Keratinocyte (primary cell): Measurements from ENCODE around the gene PTPRN2. TPM values are rescaled to one million over a fixed set of nuclear protein-coding genes. Genes with fewer than 3 reads are reported as not detected.

ENCODE experiments used
- DNase-seq: peaks from one replicate; pipeline ENCODE4 v3.0.0-alpha.2; 2011; ENCODE audit warnings: low read depth, missing footprints, low spot score
- FAIRE-seq: peaks from 2 replicates; lab custom pipeline; 2011; peaks lifted over from hg19 to GRCh38; lab: Jason Lieb, UNC
- H2AFZ ChIP-seq: 2 replicates; pipeline ENCODE4 v1.6.0; 2012; ENCODE audit warnings: low read length, control low read depth, inconsistent platforms; ENCODE audit not compliant: control insufficient read depth
- H3K27ac ChIP-seq: 2 replicates; pipeline ENCODE4 v1.5.1; 2011; ENCODE audit warnings: low read length; ENCODE audit not compliant: control insufficient read depth, insufficient read depth
- H3K27me3 ChIP-seq: 3 replicates; pipeline ENCODE4 v1.6.0; 2011; ENCODE audit warnings: low read length; ENCODE audit not compliant: control insufficient read depth, insufficient read depth; ENCODE audit errors: extremely low read depth
- H3K36me3 ChIP-seq, 2 experiments: 2 replicates in 1 of 2; 3 replicates in 1 of 2; pipeline ENCODE4 v1.5.1; 2011; ENCODE audit warnings: low read length in 2 of 2, mild to moderate bottlenecking in 1 of 2; ENCODE audit not compliant: control insufficient read depth in 2 of 2, insufficient read depth in 2 of 2; ENCODE audit errors: extremely low read depth in 1 of 2
- H3K4me1 ChIP-seq: 3 replicates; pipeline ENCODE4 v1.5.1; 2011; ENCODE audit warnings: low read length; ENCODE audit not compliant: control insufficient read depth, insufficient read depth; ENCODE audit errors: extremely low read depth
- H3K4me2 ChIP-seq: 3 replicates; pipeline ENCODE4 v1.6.0; 2011; ENCODE audit warnings: low read depth, low read length; ENCODE audit not compliant: control insufficient read depth, insufficient read depth; ENCODE audit errors: extremely low read depth
- H3K4me3 ChIP-seq, 3 experiments: fragments of 200-600 bp in 1 of 3; sonication (generic) in 1 of 3; 2 replicates in 2 of 3; 3 replicates in 1 of 3; pipeline ENCODE4 v1.5.1; 2011 to 2016; ENCODE audit warnings: low read length in 3 of 3, mild to moderate bottlenecking in 3 of 3, control low read depth in 2 of 3, inconsistent platforms in 1 of 3, low read depth in 1 of 3, mixed read lengths in 1 of 3, mixed run types in 1 of 3, moderate library complexity in 1 of 3; ENCODE audit not compliant: control insufficient read depth in 2 of 3, insufficient read depth in 2 of 3; ENCODE audit errors: extremely low read depth in 1 of 3
- H3K79me2 ChIP-seq: 2 replicates; pipeline ENCODE4 v1.6.0; 2012; ENCODE audit warnings: low read length; ENCODE audit not compliant: control insufficient read depth, insufficient read depth
- H3K9ac ChIP-seq: 3 replicates; pipeline ENCODE4 v1.6.0; 2011; ENCODE audit warnings: low read length; ENCODE audit not compliant: control insufficient read depth, insufficient read depth; ENCODE audit errors: extremely low read depth
- H3K9me1 ChIP-seq: 3 replicates; pipeline ENCODE4 v1.6.0; 2011; ENCODE audit warnings: low read length; ENCODE audit not compliant: control insufficient read depth, insufficient read depth; ENCODE audit errors: extremely low read depth
- H3K9me3 ChIP-seq: 2 replicates; pipeline ENCODE4 v1.5.1; 2012; ENCODE audit warnings: low read depth, low read length; ENCODE audit not compliant: control insufficient read depth
- H4K20me1 ChIP-seq: 3 replicates; pipeline ENCODE4 v1.6.0; 2011; ENCODE audit warnings: low read length; ENCODE audit not compliant: control insufficient read depth, insufficient read depth; ENCODE audit errors: extremely low read depth
- CTCF ChIP-seq, 3 experiments: IDR thresholded peaks in 1 of 3; conservative IDR thresholded peaks in 1 of 3; optimal IDR thresholded peaks in 1 of 3; 2 replicates in 2 of 3; 3 replicates in 1 of 3; pipeline versions ENCODE3 to v1.5.1; 2011; ENCODE audit warnings: low read length in 3 of 3, mild to moderate bottlenecking in 3 of 3, moderate library complexity in 2 of 3, control low read depth in 1 of 3, inconsistent platforms in 1 of 3; ENCODE audit not compliant: insufficient read depth in 2 of 3; ENCODE audit errors: extremely low read depth in 1 of 3
- EZH2 ChIP-seq: IDR thresholded peaks from one replicate; pipeline ENCODE4 v1.6.1; 2012; ENCODE audit warnings: inconsistent platforms, mild to moderate bottlenecking, low read length, moderate library complexity
- dilution Hi-C: fragments of 300-500 bp; cut with MboI; formaldehyde crosslinking; loops from one replicate; pipeline ENCODE4 v1.7.0; 2020; ENCODE audit warnings: low sequenced_read_pairs; ENCODE audit not compliant: extremely low pct_ligation_motif_present
- polyA plus RNA-seq, 5 experiments: library from polyadenylated mRNA; depleted of rRNA in 3 of 5; stranded (reverse) in 3 of 5; stranded (forward) in 1 of 5; unstranded in 1 of 5; fragments of >200 nt; gene quantifications; 1 replicate in 1 of 5; 2 replicates in 3 of 5; 3 replicates in 1 of 5; pipeline versions ENCODE4 v1.2.1 to v1.2.3, GENCODE V29; 2011 to 2012; ENCODE audit warnings: missing spikeins in 2 of 5, low read depth in 1 of 5, low replicate concordance in 1 of 5

PTPRN2 gene
- polyA plus RNA-seq, 1 donor (not counting 4 experiments of a cell fraction or from before 2014, with no cell fraction given): not detected

DNA sequence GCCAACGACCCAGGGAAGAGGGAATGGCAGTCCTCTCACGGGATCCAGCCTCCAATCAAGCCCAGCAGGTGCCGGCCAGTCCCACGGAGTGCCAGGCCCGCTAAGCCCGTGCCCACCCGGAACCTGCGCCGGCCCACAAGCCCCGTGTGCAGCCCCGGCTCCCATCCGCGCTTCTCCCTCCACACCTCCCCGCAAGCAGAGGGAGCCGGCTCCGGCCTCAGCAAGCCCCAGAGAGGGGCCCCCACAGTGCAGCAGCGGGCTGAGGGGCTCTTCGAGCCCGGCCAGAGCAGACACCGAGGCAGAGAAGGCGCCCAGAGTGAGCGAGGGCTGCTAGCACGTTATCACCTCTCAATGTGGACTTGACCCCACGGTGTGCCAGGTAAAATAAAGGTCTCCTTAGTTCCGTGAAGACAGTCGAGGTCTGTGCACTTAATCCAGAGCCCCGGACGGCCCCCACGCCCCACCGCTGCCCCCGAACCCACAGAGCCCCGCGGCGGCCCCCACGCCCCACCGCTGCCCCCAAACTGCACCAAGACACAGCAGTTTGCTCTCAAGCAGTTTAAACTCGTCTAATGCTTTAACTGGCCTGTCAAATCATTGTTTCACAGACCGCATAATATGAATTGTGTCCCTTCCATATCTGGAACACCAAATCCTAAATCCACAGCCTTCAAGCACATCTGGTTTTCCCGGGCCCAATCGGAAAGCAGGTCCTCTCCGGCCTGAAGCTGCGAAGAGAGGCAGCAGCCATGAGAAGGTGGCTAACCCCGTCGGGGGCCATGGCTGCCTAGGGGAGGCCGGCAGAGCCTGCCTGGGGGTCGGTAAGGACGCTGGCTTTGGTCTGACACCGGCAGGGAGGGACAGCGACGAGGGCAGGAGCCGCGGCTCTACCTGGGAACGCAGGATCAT, 307.8 kb downstream of the PTPRN2 start:
- H3K9me3 ChIP-seq: peaks cover 19% of the 10 kb centered on the region
- H3K9ac ChIP-seq: no peak overlapping the region
- H3K9me1 ChIP-seq: no peaks in the 10 kb centered on the region
- TF ChIP-seq EZH2: no peak
- TF ChIP-seq CTCF (optimal IDR thresholded peaks at IDR 0.05 in 1 of 3, IDR thresholded peaks at IDR 0.05 in 1 of 3, conservative IDR thresholded peaks at IDR 0.05 in 1 of 3; ENCODE audit: extremely low read depth in 1 of 3, insufficient read depth in 2 of 3, low read length in 3 of 3): no peak
- H3K36me3 ChIP-seq: no peaks in the 10 kb centered on the region
- H3K4me2 ChIP-seq: no peak overlapping the region
- FAIRE-seq (no peak), DNase-seq (no peak)
- dilution Hi-C loops: no loop called here
- H3K4me3 ChIP-seq: no peak overlapping the region
- H3K27me3 ChIP-seq: no peaks in the 10 kb centered on the region
- no peaks in the 10 kb centered on the region for H3K79me2 ChIP-seq
- no peak overlapping the region for H3K27ac ChIP-seq
- H2AFZ ChIP-seq: no peak overlapping the region
- H3K4me1 ChIP-seq: no peaks in the 10 kb centered on the region
- no peaks in the 10 kb centered on the region for H4K20me1 ChIP-seq

GRCh38 chr7:158278745-158279320, 308.8 kb downstream of the PTPRN2 start:
- Histone ChIP-seq H3K27me3 (no peaks in the 10 kb centered on the region), H3K79me2 (no peaks in the 10 kb centered on the region), H3K27ac (no peak overlapping the region), H3K4me2 (no peak overlapping the region), H3K9me3 (peaks cover 20% of the 10 kb centered on the region), H3K9ac (no peak overlapping the region), H2AFZ (no peak overlapping the region), H3K4me3 (no peak overlapping the region), H3K36me3 (no peaks in the 10 kb centered on the region), H4K20me1 (no peaks in the 10 kb centered on the region), H3K9me1 (no peaks in the 10 kb centered on the region), H3K4me1 (no peaks in the 10 kb centered on the region)
- FAIRE-seq (no peak), DNase-seq (no peak)
- TF ChIP-seq CTCF (optimal IDR thresholded peaks at IDR 0.05 in 1 of 3, IDR thresholded peaks at IDR 0.05 in 1 of 3, conservative IDR thresholded peaks at IDR 0.05 in 1 of 3; ENCODE audit: extremely low read depth in 1 of 3, insufficient read depth in 2 of 3, low read length in 3 of 3): no peak
- TF ChIP-seq EZH2: no peak
- dilution Hi-C loops: no loop called here
